HepG2 (cell line): ENCODE measurements around the gene SPPL2B. TPM values are rescaled to one million over a fixed set of nuclear protein-coding genes. Genes with fewer than 3 reads are reported as not detected.

Source experiments
- BCL3 ChIP-seq: sonication (generic); formaldehyde crosslinking; IDR thresholded peaks from 2 replicates; pipeline ENCODE4 v1.5.1; 2020; ENCODE audit warnings: mild to moderate bottlenecking, missing genetic modification reagents, moderate library complexity
- MTA3 ChIP-seq: sonication (generic); formaldehyde crosslinking; IDR thresholded peaks from 2 replicates; pipeline ENCODE4 v1.4.0; 2020; ENCODE audit warnings: missing genetic modification reagents
- SIN3A ChIP-seq: IDR thresholded peaks from 2 replicates; pipeline ENCODE4 v1.6.1; 2011; ENCODE audit warnings: low read depth, mild to moderate bottlenecking, control low read depth, low read length, borderline replicate concordance
- TBL1XR1 ChIP-seq: fragments of 150-350 bp; IDR thresholded peaks from 2 replicates; pipeline ENCODE4 v1.6.1; 2014; ENCODE audit warnings: borderline replicate concordance, low read length; ENCODE audit not compliant: partially characterized antibody
- ZNF18 ChIP-seq: sonication (generic); formaldehyde crosslinking; IDR thresholded peaks from 2 replicates; pipeline ENCODE4 v1.8.0; 2022; ENCODE audit warnings: mild to moderate bottlenecking, missing genetic modification reagents; ENCODE audit not compliant: insufficient replicate concordance
- ZNF678 ChIP-seq: sonication (generic); formaldehyde crosslinking; IDR thresholded peaks from 2 replicates; pipeline ENCODE4 v1.4.0; 2020; ENCODE audit warnings: mild to moderate bottlenecking, missing genetic modification reagents
- polyA plus RNA-seq, 8 experiments: library from polyadenylated mRNA; depleted of rRNA in 3 of 8; stranded (reverse) in 7 of 8; unstranded in 1 of 8; fragments of >200 nt; fragmentation: Illumina TruSeq in 4 of 8; extraction: Trizol in 4 of 8; gene quantifications; 2 replicates each; pipeline versions ENCODE4 v1.2.1 to v1.2.3, GENCODE V29; 2011 to 2016; ENCODE audit warnings: low read depth in 4 of 8, missing spikeins in 1 of 8, mixed read lengths in 1 of 8; ENCODE audit not compliant: insufficient read depth in 1 of 8
- total RNA-seq, 5 experiments: library from RNA; depleted of rRNA; stranded (reverse); fragments of >200 nt; fragmentation: Illumina TruSeq; extraction: Trizol; gene quantifications; 2 replicates each; pipeline ENCODE4 v1.2.3, GENCODE V29; 2016; ENCODE audit warnings: low read depth in 1 of 5
- TF ChIP-seq, protein P1 (sequence below): IDR thresholded peaks from 2 replicates; pipeline ENCODE4 v1.4.0; 2020; ENCODE audit warnings: mild to moderate bottlenecking, missing genetic modification reagents
- TF ChIP-seq, protein P2 (sequence below): sonication (generic); formaldehyde crosslinking; IDR thresholded peaks from 2 replicates; pipeline ENCODE4 v1.4.0; 2020; ENCODE audit warnings: missing genetic modification reagents, mild to moderate bottlenecking, borderline replicate concordance

The SPPL2B gene
- total and polyA plus RNA-seq, 2 of the 13 experiments (the other 11 are each of a cell fraction or from before 2014, with no cell fraction given), result 14.9 to 15.2 TPM

DNA sequence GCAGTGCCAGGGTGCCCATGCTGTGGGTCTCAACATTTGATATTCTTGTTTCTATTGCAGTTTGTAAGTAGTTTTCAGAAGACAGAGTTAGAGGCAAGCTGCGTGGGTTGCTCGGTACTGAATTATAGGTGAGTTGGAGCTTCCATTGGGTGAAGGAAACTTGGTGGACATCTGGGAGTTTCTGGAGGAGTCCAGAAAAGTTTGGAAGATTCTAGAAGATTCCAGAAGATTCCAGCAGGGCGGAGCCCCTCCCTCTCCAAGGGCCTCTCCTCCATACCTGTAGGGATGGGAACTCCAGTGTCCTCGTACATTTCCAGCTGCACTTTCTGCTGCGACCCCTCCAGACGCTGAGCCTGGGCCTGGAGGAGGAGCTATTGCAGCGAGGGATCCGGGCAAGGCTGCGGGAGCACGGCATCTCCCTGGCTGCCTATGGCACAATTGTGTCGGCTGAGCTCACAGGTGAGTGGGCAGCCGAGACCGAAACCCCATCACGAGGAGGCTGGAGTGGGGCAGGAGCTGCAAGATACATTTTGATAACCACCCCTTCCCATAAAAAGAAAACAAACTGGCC lies 70.3 kb downstream of the SPPL2B start (continued):
- TF ChIP-seq BCL3 (no peak), SIN3A (no peak), TBL1XR1 (no peak), ZNF18 (CRISPR knock-in tag) (no peak), MTA3 (no peak), ZNF678 (CRISPR knock-in tag) (no peak)
- TF ChIP-seq, protein P1, sequence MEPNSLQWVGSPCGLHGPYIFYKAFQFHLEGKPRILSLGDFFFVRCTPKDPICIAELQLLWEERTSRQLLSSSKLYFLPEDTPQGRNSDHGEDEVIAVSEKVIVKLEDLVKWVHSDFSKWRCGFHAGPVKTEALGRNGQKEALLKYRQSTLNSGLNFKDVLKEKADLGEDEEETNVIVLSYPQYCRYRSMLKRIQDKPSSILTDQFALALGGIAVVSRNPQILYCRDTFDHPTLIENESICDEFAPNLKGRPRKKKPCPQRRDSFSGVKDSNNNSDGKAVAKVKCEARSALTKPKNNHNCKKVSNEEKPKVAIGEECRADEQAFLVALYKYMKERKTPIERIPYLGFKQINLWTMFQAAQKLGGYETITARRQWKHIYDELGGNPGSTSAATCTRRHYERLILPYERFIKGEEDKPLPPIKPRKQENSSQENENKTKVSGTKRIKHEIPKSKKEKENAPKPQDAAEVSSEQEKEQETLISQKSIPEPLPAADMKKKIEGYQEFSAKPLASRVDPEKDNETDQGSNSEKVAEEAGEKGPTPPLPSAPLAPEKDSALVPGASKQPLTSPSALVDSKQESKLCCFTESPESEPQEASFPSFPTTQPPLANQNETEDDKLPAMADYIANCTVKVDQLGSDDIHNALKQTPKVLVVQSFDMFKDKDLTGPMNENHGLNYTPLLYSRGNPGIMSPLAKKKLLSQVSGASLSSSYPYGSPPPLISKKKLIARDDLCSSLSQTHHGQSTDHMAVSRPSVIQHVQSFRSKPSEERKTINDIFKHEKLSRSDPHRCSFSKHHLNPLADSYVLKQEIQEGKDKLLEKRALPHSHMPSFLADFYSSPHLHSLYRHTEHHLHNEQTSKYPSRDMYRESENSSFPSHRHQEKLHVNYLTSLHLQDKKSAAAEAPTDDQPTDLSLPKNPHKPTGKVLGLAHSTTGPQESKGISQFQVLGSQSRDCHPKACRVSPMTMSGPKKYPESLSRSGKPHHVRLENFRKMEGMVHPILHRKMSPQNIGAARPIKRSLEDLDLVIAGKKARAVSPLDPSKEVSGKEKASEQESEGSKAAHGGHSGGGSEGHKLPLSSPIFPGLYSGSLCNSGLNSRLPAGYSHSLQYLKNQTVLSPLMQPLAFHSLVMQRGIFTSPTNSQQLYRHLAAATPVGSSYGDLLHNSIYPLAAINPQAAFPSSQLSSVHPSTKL, result no peak
- TF ChIP-seq, protein P2, sequence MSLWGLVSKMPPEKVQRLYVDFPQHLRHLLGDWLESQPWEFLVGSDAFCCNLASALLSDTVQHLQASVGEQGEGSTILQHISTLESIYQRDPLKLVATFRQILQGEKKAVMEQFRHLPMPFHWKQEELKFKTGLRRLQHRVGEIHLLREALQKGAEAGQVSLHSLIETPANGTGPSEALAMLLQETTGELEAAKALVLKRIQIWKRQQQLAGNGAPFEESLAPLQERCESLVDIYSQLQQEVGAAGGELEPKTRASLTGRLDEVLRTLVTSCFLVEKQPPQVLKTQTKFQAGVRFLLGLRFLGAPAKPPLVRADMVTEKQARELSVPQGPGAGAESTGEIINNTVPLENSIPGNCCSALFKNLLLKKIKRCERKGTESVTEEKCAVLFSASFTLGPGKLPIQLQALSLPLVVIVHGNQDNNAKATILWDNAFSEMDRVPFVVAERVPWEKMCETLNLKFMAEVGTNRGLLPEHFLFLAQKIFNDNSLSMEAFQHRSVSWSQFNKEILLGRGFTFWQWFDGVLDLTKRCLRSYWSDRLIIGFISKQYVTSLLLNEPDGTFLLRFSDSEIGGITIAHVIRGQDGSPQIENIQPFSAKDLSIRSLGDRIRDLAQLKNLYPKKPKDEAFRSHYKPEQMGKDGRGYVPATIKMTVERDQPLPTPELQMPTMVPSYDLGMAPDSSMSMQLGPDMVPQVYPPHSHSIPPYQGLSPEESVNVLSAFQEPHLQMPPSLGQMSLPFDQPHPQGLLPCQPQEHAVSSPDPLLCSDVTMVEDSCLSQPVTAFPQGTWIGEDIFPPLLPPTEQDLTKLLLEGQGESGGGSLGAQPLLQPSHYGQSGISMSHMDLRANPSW (CRISPR knock-in tag), result no peak
